Left colon (tissue), 2 donors: ENCODE results near the gene GALNT16. TPM values are rescaled to one million over a fixed set of nuclear protein-coding genes. Genes with fewer than 3 reads are reported as not detected.
A peak's percentile ranks its signal among the peaks of the same experiment; 100 is the strongest.

Experiments used
- ATAC-seq: fragments of 200-7000 bp; cut with Tn5 transposase; one replicate; pipeline ENCODE4 v1.9.1; 2020; ENCODE audit warnings: mild to moderate bottlenecking, moderate library complexity
- DNase-seq, 2 donors: peaks; one replicate each; pipeline ENCODE4 v3.0.0-alpha.2; 2020
- intact Hi-C, 2 donors: fragments of 100-400 bp; cut with DNase I in 1 of 2; cut with micrococcal nuclease in 1 of 2; formaldehyde crosslinking; loops; one replicate each; pipeline versions ENCODE4 v1.11.2 to v1.14.0; 2022; cut with DNase I, micrococcal nuclease
- total RNA-seq, 2 donors: library from RNA; stranded (reverse); fragmentation: NEBNext Ultra II Directional; extraction: Animal tissue kit (Norgen Biotek cat#: 25700); gene quantifications; one replicate each; pipeline ENCODE4 v1.2.1, GENCODE V29; 2021
- donor health status: DM: no; HTN: no; CAD: no.
- donor health status: DM: yes; HTN: yes; CAD: no.

Gene GALNT16
- total RNA-seq, 2 donors from 2014 or later = 1.3 to 1.7 TPM

DNA sequence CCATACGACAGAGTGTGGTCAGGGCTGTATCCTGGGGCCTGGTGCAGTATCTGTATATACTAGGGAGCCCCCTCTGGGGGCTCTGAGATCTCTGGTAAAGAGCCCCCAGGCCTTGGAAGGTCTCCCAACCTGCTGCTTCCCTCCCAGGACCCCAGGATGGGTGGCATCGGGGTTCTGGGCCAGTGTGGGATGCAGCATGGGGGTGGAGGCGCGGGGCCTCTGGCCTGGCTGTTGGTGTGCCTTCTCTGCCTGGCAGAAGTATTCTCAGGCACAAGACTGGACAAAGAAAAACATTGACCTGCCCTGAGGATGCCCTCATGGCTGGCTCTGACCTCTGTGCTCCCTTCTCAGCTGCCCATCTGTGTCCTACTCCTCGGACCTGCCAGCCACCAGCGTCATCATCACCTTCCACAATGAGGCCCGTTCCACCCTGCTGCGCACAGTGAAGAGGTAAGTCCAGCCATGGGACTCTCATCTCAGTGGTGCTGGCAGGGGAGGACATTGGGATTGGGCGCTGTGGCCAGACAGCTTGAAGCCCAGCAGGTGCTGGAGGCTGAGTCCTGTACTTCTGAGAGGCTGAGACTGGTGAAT lies 64.5 kb downstream of the GALNT16 start:
- ATAC-seq (no peak), DNase-seq (no peak)
- intact Hi-C loops = no loop called here

DNA sequence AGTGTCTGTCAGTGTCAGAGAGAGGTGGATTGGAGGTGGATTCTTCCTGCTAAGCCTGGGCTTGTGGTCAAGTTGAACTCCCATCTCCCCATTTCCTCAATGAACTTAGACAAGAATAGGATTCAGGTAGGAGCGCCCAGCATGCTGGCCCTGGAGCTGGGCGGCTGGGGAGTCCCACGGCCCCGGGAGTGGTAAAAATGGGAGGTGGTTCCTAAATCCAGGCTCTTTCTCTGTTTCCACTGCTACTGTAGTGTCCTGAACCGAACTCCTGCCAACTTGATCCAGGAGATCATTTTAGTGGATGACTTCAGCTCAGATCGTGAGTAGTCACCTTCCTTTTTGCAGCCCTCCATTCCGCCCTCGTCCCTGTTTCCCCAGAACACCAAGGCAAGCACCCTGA lies 65.1 kb downstream of the GALNT16 start:
- intact Hi-C loops = no loop called here
- DNase-seq (no peak), ATAC-seq (no peak)

DNA sequence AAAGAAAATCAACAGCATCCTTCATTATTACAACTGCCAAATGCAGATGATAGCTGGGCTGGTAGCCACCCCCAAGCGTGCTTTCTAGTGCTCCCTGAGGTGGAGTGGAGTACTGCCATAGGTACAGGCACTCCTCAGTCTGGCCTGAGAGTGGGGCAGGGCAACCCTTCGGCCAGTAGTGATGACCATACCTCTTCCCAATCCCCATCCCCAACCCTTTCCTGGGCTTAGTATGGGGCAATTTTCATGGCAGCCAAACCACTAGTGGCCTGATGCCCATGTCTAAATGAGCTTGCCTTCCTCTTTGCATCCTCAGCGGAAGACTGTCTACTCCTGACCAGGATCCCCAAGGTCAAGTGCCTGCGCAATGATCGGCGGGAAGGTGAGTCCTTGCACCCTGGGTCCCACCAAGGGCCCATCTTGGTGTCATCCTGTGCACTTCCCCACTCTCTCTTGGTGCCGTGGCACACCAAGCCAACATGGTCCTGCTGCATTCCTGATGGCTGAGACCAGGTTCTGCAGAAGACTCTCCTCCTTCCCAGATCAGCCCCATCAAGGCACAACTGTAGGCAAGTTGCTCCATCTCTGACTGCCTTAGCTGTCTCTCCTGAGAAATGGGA lies 65.8 kb downstream of the GALNT16 start:
- intact Hi-C loops = no loop called here
- ATAC-seq = no peak
- DNase-seq = no peak

DNA sequence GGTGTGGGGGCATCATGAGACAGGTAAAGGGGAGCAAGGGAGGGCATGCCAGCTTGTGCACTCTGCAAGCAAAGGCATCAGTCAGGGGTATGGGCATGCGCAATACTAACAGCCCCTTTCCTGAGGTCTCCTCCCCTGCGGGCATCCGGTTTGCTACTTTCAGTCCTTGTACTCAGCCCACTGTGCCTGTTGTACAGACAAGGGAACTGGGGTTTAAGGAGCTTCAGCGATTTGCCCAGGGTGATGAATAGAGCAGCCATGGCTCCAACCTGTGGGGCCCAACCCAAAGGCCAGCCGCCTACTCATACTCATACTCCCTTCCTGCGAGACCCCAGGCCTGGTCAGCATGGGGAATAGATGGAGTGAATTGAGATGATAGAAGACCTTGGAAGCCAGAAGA lies 66.7 kb downstream of the GALNT16 start:
- ATAC-seq (no peak), DNase-seq (no peak)
- intact Hi-C loops = no loop called here

DNA sequence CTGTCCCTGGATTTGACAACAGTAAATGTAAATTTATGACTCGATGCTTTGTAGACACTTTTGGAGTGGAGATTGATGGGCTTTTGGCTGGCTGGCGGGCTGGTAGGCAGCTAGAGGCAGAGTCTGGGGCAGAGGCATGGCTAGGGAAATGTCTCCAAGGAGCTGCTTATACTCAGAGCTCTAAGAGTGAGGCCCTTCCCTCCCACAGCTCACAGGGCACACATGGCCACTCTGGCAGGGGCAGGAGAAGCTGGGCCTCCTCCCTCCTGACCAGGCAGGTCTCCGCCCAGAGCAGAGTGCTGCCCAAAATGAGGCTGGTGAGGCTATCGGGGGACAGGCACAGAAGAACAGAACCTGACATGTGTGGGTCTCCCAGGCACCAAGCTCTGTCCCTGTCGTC lies 67.5 kb downstream of the GALNT16 start:
- ATAC-seq = no peak
- no peak for DNase-seq
- intact Hi-C loops = no loop called here

DNA sequence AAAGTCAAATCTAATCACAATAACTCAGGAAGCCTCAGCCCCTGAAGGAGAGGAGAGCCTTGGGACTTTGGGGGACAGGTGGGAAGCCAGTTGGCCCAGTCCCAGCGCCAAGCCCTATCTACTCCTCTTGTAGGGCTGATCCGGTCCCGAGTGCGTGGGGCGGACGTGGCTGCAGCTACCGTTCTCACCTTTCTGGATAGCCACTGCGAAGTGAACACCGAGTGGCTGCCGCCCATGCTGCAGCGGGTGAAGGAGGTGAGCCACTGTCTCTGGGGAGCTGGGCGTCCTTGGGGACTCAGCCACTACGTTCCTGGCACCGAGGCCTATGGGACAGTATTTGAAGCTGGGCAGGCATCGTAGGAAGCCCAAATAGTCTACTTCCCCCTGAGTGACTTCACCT lies 68.4 kb downstream of the GALNT16 start:
- DNase-seq = no peak
- ATAC-seq = no peak
- intact Hi-C loops = no loop called here

DNA sequence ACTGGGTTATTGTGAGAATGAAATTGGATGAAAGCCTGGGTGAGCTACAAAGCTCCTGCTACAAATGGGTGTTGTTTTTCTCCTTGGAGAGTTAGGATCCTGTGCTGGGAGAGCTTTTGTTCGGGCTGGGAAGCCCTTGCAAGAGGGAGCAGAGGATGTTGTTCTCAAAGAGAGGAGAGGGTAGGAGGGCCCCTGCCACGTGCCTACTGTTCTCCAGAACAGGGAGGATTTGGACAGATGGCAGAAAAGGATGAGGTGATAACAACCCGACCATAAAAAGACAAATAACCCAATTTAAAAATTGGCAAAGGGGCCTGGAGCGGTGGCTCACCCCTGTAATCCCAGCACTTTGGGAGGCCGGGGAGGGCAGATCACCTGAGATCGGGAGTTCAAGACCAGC lies 68.8 kb downstream of the GALNT16 start:
- ATAC-seq (no peak), DNase-seq (no peak)
- intact Hi-C loops = no loop called here

DNA sequence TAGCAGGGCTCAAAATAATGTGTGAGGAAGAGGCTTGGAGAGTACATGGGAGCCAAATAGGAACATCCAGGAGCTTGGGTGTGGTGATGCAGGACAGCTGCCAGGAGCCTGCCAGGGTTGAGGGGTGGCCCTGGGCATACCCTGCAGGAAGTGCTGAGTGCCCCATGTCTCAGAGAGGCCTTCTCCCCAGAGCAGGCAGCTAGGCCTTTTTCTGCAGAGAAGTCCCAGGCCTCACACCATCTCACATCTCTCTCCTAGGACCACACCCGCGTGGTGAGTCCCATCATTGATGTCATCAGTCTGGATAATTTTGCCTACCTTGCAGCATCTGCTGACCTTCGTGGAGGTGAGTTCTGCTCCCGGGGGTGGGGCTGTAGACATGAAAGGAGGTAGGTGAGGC lies 71.2 kb downstream of the GALNT16 start:
- ATAC-seq = no peak
- DNase-seq = no peak
- intact Hi-C loops = no loop called here

DNA sequence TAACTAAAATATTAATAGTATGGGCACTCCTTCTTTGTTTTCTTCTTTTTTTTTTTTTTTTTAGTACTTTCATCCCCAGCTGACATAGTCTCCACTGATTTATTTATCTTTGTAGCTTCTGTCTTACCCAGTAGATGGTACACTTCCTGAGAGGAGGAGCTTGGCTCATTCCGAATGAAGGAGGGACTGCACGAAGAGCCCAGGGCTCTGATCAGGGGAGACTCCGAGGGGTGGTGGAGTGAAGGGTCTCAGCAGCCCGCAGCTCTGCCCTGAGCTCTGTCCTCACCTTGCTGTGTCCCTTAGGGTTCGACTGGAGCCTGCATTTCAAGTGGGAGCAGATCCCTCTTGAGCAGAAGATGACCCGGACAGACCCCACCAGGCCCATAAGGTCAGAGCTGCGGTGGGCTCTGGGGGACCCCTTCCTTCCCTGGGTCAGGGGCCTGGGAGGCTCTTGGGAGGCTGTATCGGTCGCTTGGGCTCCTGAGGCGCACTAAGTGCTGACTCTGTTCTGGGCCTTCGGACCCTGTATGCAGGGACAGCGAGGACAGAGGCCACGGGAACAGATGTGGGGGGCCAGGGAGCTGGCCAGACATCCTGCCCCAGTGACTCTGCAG lies 72.9 kb downstream of the GALNT16 start:
- DNase-seq = no peak
- no peak for ATAC-seq
- intact Hi-C loops = no loop called here

DNA sequence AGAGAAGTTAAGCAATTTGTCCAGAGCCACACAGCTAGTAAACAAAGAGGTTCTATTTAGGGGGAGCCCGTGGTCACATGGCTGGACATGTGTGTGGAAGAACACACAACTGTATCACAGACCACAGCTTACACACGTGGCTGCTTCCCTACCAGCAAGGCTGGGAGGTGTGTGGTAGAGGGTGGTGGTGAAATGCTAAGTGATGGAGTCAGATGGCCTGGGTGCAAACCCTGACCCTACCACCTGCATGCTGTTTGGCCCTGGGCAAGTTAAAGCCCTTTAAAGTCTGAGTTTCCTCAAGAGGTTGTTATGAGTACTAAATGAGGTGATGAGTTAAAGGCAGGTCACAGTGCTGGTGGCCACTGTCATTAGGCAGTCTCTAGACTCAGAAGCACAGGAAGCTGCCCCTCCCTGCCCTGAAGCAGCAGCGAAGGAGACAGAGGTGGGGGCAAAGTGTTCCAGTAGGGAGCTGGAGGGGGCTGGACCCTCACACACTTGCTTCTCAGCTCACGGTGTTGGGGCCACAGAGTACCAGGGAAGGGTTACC lies 73.9 kb downstream of the GALNT16 start:
- ATAC-seq (no peak), DNase-seq (no peak)
- intact Hi-C loops = no loop called here

DNA sequence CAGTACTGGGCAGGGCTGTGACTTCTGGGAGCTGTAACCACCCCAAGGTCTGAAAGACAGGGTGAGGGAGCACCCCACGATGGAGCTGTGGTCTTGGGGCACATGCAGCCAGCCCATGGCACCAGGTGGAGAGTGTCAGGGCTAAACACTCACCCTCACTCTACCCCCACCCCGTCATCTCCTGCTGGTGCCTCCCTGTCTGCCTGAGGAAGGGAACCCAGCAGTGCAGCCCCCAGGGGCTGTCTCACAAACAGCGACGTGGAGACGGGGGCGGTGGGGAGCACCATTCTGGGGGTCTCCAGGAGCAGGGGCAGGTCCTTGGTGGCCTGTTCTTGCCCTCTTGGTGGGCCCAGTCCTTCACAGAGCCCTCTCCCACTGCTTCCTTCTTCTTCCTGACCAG lies 74.6 kb downstream of the GALNT16 start:
- no peak for ATAC-seq
- intact Hi-C loops = no loop called here
- no peak for DNase-seq

DNA sequence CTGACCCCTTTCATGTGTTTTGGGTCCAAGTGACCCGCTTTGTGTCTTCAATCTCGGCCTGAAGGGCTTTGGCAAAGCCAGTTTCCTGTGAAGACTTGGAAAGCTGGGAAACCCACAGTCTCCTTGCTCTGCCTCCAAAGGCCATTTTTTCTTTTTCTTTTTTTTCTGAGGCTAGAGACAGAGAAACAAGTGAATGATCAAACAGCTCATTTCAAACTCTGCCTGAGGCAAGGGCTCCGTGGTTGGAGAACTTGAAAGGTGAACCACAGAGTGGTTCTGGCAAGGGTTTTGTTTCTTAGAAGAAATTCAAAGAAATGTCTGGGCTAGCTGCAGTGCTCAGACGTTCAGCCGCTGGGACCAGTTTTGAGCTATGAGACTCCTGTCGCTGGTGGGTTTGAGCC lies 75.4 kb downstream of the GALNT16 start:
- intact Hi-C loops = no loop called here
- ATAC-seq = no peak
- no peak for DNase-seq

DNA sequence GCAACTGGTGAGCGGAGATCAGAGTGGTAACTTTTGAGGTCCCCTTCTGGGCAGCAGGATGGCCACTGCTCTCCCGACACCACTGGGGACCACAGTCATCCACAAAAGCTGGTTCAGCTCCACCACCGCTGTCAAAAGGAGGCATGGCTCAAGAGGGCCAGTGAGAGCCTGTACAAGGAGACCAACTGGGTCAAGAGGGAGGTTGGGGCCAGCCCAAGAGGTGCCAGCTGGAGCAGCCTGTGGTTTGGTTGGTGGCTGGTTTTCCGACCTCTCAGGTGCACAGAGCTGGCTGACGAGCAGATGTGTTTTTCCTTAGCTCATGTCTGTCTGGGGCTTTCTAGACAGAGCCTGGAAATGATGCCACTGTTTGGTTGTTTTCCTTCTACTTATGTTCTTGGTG lies 78.0 kb downstream of the GALNT16 start:
- ATAC-seq = no peak
- intact Hi-C loops = no loop called here
- no peak for DNase-seq

DNA sequence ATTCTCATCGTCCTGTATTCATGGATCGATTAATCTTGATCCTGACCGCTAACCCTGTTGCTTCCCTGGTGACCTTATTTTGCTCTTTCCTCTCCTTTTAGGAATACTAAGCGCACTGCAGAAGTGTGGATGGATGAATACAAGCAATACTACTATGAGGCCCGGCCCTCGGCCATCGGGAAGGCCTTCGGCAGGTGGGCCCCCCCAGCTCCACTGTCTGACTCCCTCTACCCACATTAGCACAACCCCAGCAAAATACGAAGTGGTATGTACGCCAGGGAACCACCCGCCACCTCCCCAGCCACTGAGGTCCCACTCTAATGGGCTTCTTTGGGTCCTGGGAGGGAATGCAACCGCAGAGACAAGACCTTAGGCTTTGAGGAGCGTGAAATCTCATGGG lies 79.5 kb downstream of the GALNT16 start:
- ATAC-seq = no peak
- no peak for DNase-seq
- intact Hi-C loops = no loop called here

DNA sequence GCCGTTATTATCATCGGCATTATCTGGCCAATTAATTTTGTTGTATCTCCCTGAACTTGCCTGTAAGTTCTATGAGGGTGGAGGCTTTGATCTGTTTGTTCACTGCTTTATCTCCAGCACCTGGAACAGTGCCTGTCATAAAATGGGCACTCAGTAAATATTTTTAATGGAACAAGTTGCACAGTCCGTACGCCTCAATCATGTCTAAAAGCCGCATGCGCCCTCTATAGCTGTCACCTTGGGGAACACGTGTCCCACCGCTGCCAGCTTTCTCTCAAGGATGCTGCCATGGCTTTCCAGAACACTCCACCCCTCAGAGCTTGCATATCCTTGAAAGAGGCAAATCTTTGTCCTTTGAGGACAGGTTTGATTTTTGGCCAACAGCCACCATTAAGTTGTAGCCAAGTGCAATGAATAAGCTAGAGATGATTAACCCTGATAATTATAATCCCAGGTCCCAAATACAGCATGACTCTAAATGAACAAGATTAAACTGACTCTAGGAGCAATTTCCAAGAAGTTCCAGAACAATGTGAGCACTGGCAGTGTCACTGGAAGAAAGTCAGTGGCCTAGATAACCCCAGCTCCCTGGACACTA lies 83.1 kb downstream of the GALNT16 start:
- peak; percentile 16 to 32 for DNase-seq
- ATAC-seq = peak; percentile 84
- intact Hi-C loops = no loop called here

DNA sequence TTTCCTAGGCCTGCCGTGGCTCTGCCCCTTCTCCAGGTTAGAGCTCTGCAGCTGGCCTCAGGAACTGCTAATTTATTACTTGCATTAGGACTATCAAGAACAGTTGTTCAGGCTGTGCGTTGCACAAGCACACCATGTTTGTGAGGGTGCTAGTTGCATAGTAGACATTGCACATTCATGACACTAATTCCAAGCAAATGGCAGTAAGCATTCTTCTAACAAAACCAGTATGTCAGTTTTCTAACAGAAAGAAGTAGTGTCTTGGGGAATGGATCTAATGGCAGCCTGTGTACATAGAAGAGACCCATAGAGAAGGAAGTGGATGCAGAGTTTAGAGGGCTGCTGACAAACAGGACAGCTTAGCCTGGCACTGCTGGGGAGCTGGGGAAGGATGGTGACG lies 84.2 kb downstream of the GALNT16 start:
- ATAC-seq = no peak
- no peak for DNase-seq
- intact Hi-C loops = no loop called here

DNA sequence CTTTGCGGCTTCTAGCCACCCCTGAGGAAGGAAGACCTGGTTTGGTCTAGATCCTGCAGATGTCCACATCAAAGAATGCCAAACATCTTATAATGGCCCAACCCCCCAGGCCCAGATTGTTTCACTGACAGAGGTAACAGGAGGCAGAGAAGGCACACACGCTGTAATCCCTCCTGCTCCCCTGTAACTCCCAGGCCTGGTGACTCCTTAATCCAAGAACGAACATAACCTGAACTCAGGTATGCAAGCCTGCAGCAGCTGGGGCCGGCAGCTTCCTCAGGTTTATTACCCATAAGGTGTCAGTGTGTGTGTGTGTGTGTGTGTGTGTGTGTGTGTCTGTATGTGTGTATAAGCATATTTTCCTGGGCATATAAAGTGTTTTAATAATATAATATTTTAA lies 85.4 kb downstream of the GALNT16 start:
- intact Hi-C loops = no loop called here
- peak; percentile 45 for ATAC-seq
- no peak for DNase-seq

DNA sequence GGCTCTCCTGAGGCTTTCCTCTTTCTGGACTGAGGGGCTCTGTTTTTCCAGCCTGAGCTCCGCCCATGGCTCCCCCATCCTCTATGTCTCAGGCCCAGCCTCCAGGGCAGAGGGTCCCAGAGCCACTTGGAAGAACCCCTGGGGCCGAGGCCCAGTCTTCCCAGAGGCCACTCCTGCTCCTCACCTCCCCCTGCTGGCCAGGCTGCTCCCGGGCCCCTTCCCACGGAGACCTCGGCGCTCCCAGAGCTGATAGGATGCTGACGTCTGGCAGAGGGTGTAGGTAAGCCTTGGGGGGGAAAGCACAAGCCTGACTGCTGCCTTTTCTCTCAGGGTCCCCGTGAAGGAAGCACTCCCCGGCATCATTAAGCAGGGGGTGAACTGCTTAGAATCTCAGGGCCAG lies 86.8 kb downstream of the GALNT16 start:
- intact Hi-C loops = no loop called here
- ATAC-seq (peak; percentile 64), DNase-seq (peak in 1 of 2 donors; percentile 54)

DNA sequence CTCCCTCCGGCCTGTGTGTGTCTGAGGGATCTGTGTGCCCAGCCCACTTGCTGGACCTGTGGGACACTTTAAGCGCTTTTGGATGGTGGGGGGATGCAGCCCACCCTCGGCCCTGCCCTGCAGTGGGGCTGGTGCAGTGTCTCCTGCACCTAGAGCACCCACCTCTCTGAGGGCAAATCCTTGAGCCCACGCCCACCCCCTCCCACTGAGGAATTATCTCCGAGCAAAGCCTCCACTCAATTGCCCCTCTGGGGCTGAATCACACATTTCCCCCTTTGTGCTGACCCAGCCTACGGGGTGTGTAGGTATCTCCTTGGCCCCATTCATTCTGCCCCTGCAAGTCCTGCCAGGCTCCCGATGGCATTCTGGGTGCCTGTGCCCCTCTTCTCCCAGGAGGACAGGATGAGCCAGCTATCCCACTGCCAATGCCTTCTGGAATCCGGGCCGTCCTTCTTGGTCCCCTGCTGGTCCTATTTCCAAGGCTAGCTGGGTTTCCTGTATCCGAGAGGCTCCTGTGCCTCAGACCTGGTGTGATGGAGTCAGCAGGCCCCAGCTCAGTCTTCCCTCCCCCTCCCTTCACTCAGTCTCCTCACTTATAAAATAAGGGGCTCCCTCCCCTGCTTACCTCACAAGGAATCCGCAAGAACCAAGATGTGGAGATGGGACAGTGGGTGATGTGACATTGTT lies 89.3 kb downstream of the GALNT16 start:
- intact Hi-C loops = no loop called here
- DNase-seq = no peak
- ATAC-seq = no peak

DNA sequence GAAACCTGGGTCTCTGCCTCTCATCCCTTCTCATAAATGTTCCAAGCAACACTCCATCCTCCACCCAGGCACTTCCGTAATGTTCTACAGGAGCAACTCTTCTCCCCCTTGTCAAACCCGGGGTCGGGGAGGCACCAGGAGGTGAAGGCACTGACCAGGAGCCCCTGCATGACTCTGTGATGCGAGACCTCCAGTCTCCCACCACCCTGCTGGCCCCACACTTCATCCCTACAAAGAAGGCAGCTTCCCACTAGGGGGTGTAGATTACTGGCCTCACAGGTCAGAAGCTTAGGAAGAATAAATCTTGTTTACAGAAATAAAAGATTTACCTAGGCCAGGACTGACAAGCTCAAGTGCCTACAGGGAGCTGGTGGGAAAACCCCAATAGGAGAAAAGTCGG lies 90.9 kb downstream of the GALNT16 start:
- ATAC-seq (no peak), DNase-seq (no peak)
- intact Hi-C loops = loop anchor here in 1 of 2 donors (10.0 kb wide), 1 partner anchor 106 kb away; no protein-coding TSS in a partner anchor
